Measurements from ENCODE around the gene HTR4.
A peak's percentile ranks its signal among the peaks of the same experiment; 100 is the strongest.

HTR4 gene

DNA sequence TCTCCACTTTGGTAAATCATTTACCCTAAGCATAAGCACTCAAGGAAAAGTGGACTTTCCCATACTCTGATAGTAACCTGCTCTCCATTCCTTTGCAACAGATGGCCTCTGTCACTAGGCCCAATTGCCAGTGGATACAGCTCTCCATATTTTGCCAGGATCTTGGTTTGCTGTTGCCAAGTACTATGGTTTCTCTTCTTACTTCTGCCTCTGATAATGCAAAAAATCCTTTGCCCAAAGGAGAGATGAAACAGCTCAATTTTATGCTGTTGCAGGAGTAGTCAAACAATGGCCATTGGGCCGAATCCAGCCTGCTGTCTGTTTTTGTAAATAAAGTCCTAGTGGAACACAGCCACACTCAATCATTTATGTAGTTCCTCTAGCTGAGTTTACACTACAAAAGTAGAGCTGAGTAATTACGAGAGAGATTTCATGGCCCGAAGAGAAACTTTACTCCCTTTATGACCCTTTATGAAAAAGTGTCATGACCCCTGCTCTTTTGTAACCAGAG lies 92.5 kb downstream of the HTR4 start:
- H3K4ac ChIP-seq (ENCODE audit: low read depth, low read length): no peak overlapping the region
- H3K79me2 ChIP-seq (ENCODE audit: control insufficient read depth, insufficient read depth, low read length, poor library complexity): no peaks in the 10 kb centered on the region
- H3K14ac ChIP-seq (ENCODE audit: low read length): no peak overlapping the region
- H3K27me3 ChIP-seq (ENCODE audit: insufficient read depth, low read length): no peaks in the 10 kb centered on the region
- no peaks in the 10 kb centered on the region for H3K9me3 ChIP-seq (ENCODE audit: insufficient read depth, low read depth, low read length)
- DNase-seq: no peak
- no peak overlapping the region for H4K91ac ChIP-seq (ENCODE audit: low read depth, low read length)
- H2BK5ac ChIP-seq (ENCODE audit: low read depth, low read length, poor library complexity): no peak overlapping the region
- H4K12ac ChIP-seq (ENCODE audit: low read depth, low read length): no peak overlapping the region
- no peaks in the 10 kb centered on the region for H3K36me3 ChIP-seq (ENCODE audit: control insufficient read depth in 1 of 2, insufficient read depth in 2 of 2, low read length in 2 of 2)
- H4K8ac ChIP-seq (ENCODE audit: low read depth, low read length): no peak overlapping the region
- no peak overlapping the region for H3K4me3 ChIP-seq (ENCODE audit: low read depth, low read length)
- H3K79me1 ChIP-seq (ENCODE audit: low read length): no peaks in the 10 kb centered on the region
- no peak overlapping the region for H2AFZ ChIP-seq (ENCODE audit: insufficient read depth, low read length, poor library complexity)
- no peak overlapping the region for H2BK12ac ChIP-seq (ENCODE audit: low read length)
- no peak overlapping the region for H2BK120ac ChIP-seq (ENCODE audit: insufficient read depth, low read length, poor library complexity)
- no peak overlapping the region for H3K27ac ChIP-seq (ENCODE audit: low read depth, low read length)
- H3K4me2 ChIP-seq (ENCODE audit: low read length): no peak overlapping the region
- H2AK5ac ChIP-seq (ENCODE audit: low read length): no peak overlapping the region
- no peak overlapping the region for H3K9ac ChIP-seq (ENCODE audit: low read length)
- no peak overlapping the region for H3K18ac ChIP-seq (ENCODE audit: low read length)
- no CpG with 5 or more reads among the region's 3 CpGs for WGBS (ENCODE audit: extremely low coverage, insufficient coverage, insufficient read length)
- H3K23ac ChIP-seq (ENCODE audit: low read length): no peak overlapping the region
- no peaks in the 10 kb centered on the region for H3K4me1 ChIP-seq (ENCODE audit: control insufficient read depth in 1 of 2, insufficient read depth in 2 of 2, low read length in 2 of 2)

DNA sequence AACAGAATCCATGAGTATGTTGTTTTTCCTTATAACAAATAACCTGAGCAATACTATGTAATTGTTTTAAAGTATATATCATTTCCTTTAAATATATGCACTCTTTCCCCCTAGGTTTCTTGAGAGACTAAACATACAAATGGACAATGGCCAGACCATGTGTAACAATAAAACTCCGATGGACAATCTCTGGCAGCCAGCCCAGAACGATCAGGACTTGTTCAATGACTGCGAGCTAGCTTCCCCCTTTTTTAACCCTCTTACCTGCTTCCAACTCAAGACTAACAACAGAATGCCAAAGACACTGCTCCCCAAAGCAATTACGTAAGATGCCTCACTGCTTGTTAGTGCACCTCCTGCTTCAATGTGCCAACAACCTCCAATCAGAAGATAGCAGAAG lies 94.9 kb downstream of the HTR4 start:
- H4K91ac ChIP-seq (ENCODE audit: low read depth, low read length): no peak overlapping the region
- no peak overlapping the region for H2AK5ac ChIP-seq (ENCODE audit: low read length)
- H3K18ac ChIP-seq (ENCODE audit: low read length): no peak overlapping the region
- H2BK120ac ChIP-seq (ENCODE audit: insufficient read depth, low read length, poor library complexity): no peak overlapping the region
- no peaks in the 10 kb centered on the region for H3K79me1 ChIP-seq (ENCODE audit: low read length)
- no peaks in the 10 kb centered on the region for H3K9me3 ChIP-seq (ENCODE audit: insufficient read depth, low read depth, low read length)
- no peak overlapping the region for H3K4ac ChIP-seq (ENCODE audit: low read depth, low read length)
- no peak overlapping the region for H3K4me3 ChIP-seq (ENCODE audit: low read depth, low read length)
- H3K9ac ChIP-seq (ENCODE audit: low read length): peak overlapping the region; percentile 26
- no peak for DNase-seq
- no peak overlapping the region for H2BK5ac ChIP-seq (ENCODE audit: low read depth, low read length, poor library complexity)
- no peak overlapping the region for H3K27ac ChIP-seq (ENCODE audit: low read depth, low read length)
- no peaks in the 10 kb centered on the region for H3K27me3 ChIP-seq (ENCODE audit: insufficient read depth, low read length)
- peaks cover 0 to 2% of the 10 kb centered on the region in 2 experiments for H3K4me1 ChIP-seq (ENCODE audit: control insufficient read depth in 1 of 2, insufficient read depth in 2 of 2, low read length in 2 of 2)
- WGBS (ENCODE audit: extremely low coverage, insufficient coverage, insufficient read length): no CpG with 5 or more reads among the region's 4 CpGs
- H4K12ac ChIP-seq (ENCODE audit: low read depth, low read length): no peak overlapping the region
- H2AFZ ChIP-seq (ENCODE audit: insufficient read depth, low read length, poor library complexity): no peak overlapping the region
- no peak overlapping the region for H3K23ac ChIP-seq (ENCODE audit: low read length)
- no peak overlapping the region for H3K14ac ChIP-seq (ENCODE audit: low read length)
- H3K4me2 ChIP-seq (ENCODE audit: low read length): no peak overlapping the region
- no peaks in the 10 kb centered on the region for H3K36me3 ChIP-seq (ENCODE audit: control insufficient read depth in 1 of 2, insufficient read depth in 2 of 2, low read length in 2 of 2)
- no peaks in the 10 kb centered on the region for H3K79me2 ChIP-seq (ENCODE audit: control insufficient read depth, insufficient read depth, low read length, poor library complexity)
- no peak overlapping the region for H2BK12ac ChIP-seq (ENCODE audit: low read length)
- H4K8ac ChIP-seq (ENCODE audit: low read depth, low read length): no peak overlapping the region

GRCh38 chr5:148558892-148559291 lies 95.4 kb downstream of the HTR4 start:
- no peak overlapping the region for H2AK5ac ChIP-seq (ENCODE audit: low read length)
- no peak overlapping the region for H3K14ac ChIP-seq (ENCODE audit: low read length)
- H3K36me3 ChIP-seq (ENCODE audit: control insufficient read depth in 1 of 2, insufficient read depth in 2 of 2, low read length in 2 of 2): no peaks in the 10 kb centered on the region
- no peak overlapping the region for H3K4me3 ChIP-seq (ENCODE audit: low read depth, low read length)
- H3K27me3 ChIP-seq (ENCODE audit: insufficient read depth, low read length): no peaks in the 10 kb centered on the region
- H2BK5ac ChIP-seq (ENCODE audit: low read depth, low read length, poor library complexity): no peak overlapping the region
- H3K27ac ChIP-seq (ENCODE audit: low read depth, low read length): no peak overlapping the region
- H4K12ac ChIP-seq (ENCODE audit: low read depth, low read length): no peak overlapping the region
- H4K8ac ChIP-seq (ENCODE audit: low read depth, low read length): no peak overlapping the region
- H2AFZ ChIP-seq (ENCODE audit: insufficient read depth, low read length, poor library complexity): no peak overlapping the region
- no peak overlapping the region for H2BK12ac ChIP-seq (ENCODE audit: low read length)
- no CpG with 5 or more reads among the region's 2 CpGs for WGBS (ENCODE audit: extremely low coverage, insufficient coverage, insufficient read length)
- H3K4ac ChIP-seq (ENCODE audit: low read depth, low read length): no peak overlapping the region
- no peak for DNase-seq
- no peaks in the 10 kb centered on the region for H3K79me2 ChIP-seq (ENCODE audit: control insufficient read depth, insufficient read depth, low read length, poor library complexity)
- peaks cover 0 to 2% of the 10 kb centered on the region in 2 experiments for H3K4me1 ChIP-seq (ENCODE audit: control insufficient read depth in 1 of 2, insufficient read depth in 2 of 2, low read length in 2 of 2)
- H3K4me2 ChIP-seq (ENCODE audit: low read length): no peak overlapping the region
- no peak overlapping the region for H3K9ac ChIP-seq (ENCODE audit: low read length)
- no peaks in the 10 kb centered on the region for H3K79me1 ChIP-seq (ENCODE audit: low read length)
- no peak overlapping the region for H4K91ac ChIP-seq (ENCODE audit: low read depth, low read length)
- no peak overlapping the region for H3K18ac ChIP-seq (ENCODE audit: low read length)
- H3K23ac ChIP-seq (ENCODE audit: low read length): no peak overlapping the region
- no peaks in the 10 kb centered on the region for H3K9me3 ChIP-seq (ENCODE audit: insufficient read depth, low read depth, low read length)
- H2BK120ac ChIP-seq (ENCODE audit: insufficient read depth, low read length, poor library complexity): no peak overlapping the region

DNA sequence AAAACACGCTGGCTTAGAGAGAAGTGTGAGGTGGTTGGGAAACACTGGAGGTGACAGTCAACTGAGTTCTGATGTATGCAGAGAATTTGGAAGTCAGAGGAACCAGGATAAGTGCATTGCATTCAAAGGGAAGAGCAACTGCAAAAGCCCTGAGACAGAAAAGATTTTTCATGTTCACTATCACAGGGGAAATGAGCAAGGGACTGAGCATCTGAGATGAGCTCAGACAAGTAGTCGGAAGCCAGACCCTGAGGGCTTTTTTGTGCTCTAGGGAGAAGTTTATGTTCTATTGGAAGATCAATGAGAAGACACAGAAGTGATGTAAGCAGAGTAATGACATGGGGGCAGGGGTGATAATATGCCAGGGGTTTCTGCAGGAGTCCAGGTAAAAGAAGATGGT lies 97.5 kb downstream of the HTR4 start:
- H2AK5ac ChIP-seq (ENCODE audit: low read length): no peak overlapping the region
- no CpG with 5 or more reads among the region's 2 CpGs for WGBS (ENCODE audit: extremely low coverage, insufficient coverage, insufficient read length)
- peak; percentile 68 to 80 for DNase-seq
- H3K4me3 ChIP-seq (ENCODE audit: low read depth, low read length): no peak overlapping the region
- H3K27me3 ChIP-seq (ENCODE audit: insufficient read depth, low read length): no peaks in the 10 kb centered on the region
- no peak overlapping the region for H4K91ac ChIP-seq (ENCODE audit: low read depth, low read length)
- no peak overlapping the region for H2BK5ac ChIP-seq (ENCODE audit: low read depth, low read length, poor library complexity)
- no peak overlapping the region for H3K18ac ChIP-seq (ENCODE audit: low read length)
- H3K4ac ChIP-seq (ENCODE audit: low read depth, low read length): no peak overlapping the region
- no peak overlapping the region for H2BK12ac ChIP-seq (ENCODE audit: low read length)
- H3K14ac ChIP-seq (ENCODE audit: low read length): no peak overlapping the region
- H3K23ac ChIP-seq (ENCODE audit: low read length): no peak overlapping the region
- no peaks in the 10 kb centered on the region for H3K36me3 ChIP-seq (ENCODE audit: control insufficient read depth in 1 of 2, insufficient read depth in 2 of 2, low read length in 2 of 2)
- H4K12ac ChIP-seq (ENCODE audit: low read depth, low read length): no peak overlapping the region
- H3K4me1 ChIP-seq (ENCODE audit: control insufficient read depth in 1 of 2, insufficient read depth in 2 of 2, low read length in 2 of 2): peaks cover 0 to 2% of the 10 kb centered on the region in 2 experiments
- H3K27ac ChIP-seq (ENCODE audit: low read depth, low read length): no peak overlapping the region
- H2AFZ ChIP-seq (ENCODE audit: insufficient read depth, low read length, poor library complexity): no peak overlapping the region
- H3K9ac ChIP-seq (ENCODE audit: low read length): no peak overlapping the region
- H3K4me2 ChIP-seq (ENCODE audit: low read length): no peak overlapping the region
- H4K8ac ChIP-seq (ENCODE audit: low read depth, low read length): no peak overlapping the region
- no peaks in the 10 kb centered on the region for H3K79me1 ChIP-seq (ENCODE audit: low read length)
- H2BK120ac ChIP-seq (ENCODE audit: insufficient read depth, low read length, poor library complexity): no peak overlapping the region
- H3K79me2 ChIP-seq (ENCODE audit: control insufficient read depth, insufficient read depth, low read length, poor library complexity): no peaks in the 10 kb centered on the region
- no peaks in the 10 kb centered on the region for H3K9me3 ChIP-seq (ENCODE audit: insufficient read depth, low read depth, low read length)

All from trophoblast cell (in vitro differentiated cells and primary cell).